ENCODE results near the gene USP40.

DNA sequence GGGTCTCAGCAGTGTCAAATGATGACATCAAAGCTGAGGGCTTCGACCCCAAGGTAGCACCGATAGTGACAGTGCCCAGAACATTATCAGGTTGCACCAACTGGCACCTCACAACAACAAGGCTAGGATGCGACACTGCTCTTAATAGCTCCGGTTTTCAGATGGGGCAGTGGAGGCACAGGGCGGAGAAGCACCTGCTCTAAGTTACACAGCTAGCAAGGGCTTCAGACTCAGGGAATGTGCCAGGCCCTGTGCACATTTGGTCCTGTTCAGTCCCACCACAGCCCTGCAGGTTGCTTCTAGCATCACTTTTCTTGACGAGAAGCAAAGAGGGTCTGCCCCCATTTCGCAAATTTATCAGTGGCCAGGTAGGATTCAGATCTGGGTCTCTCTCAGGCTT is 138.1 kb downstream of the USP40 start:
- TF ChIP-seq, protein P1, sequence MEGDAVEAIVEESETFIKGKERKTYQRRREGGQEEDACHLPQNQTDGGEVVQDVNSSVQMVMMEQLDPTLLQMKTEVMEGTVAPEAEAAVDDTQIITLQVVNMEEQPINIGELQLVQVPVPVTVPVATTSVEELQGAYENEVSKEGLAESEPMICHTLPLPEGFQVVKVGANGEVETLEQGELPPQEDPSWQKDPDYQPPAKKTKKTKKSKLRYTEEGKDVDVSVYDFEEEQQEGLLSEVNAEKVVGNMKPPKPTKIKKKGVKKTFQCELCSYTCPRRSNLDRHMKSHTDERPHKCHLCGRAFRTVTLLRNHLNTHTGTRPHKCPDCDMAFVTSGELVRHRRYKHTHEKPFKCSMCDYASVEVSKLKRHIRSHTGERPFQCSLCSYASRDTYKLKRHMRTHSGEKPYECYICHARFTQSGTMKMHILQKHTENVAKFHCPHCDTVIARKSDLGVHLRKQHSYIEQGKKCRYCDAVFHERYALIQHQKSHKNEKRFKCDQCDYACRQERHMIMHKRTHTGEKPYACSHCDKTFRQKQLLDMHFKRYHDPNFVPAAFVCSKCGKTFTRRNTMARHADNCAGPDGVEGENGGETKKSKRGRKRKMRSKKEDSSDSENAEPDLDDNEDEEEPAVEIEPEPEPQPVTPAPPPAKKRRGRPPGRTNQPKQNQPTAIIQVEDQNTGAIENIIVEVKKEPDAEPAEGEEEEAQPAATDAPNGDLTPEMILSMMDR (conservative IDR thresholded peaks at IDR 0.05; ENCODE audit: low read length): no peak
- TF ChIP-seq EZH2phosphoT487 (IDR thresholded peaks at IDR 0.05; ENCODE audit: borderline replicate concordance, low read depth, low read length): no peak
